ENCODE data around the gene RAB3GAP2. TPM values are rescaled to one million over a fixed set of nuclear protein-coding genes. Genes with fewer than 3 reads are reported as not detected.
"Not testable (repeated sequence)": the region's sequence is repeated elsewhere in the genome, so short reads cannot be mapped to it uniquely, and the experiment has no call there.

RAB3GAP2 gene
- total RNA-seq, 1 experiment from 2014 or later: 26.3 TPM

GRCh38 chr1:220239966-220240365, 32.3 kb downstream of the RAB3GAP2 start:
- DNase-seq (ENCODE audit: low read depth): no peak

GRCh38 chr1:220239213-220239612, 33.0 kb downstream of the RAB3GAP2 start:
- no peak for DNase-seq (ENCODE audit: low read depth)

- not testable (repeated sequence) for DNase-seq (ENCODE audit: low read depth)
These were observed 36.0 kb downstream of the RAB3GAP2 start for GRCh38 chr1:220236278-220236677.

- DNase-seq (ENCODE audit: low read depth): no peak
These were observed 36.8 kb downstream of the RAB3GAP2 start for GRCh38 chr1:220235462-220235861.

GRCh38 chr1:220233927-220234326, 38.3 kb downstream of the RAB3GAP2 start:
- no peak for DNase-seq (ENCODE audit: low read depth)

- DNase-seq (ENCODE audit: low read depth): no peak
These were observed 42.5 kb downstream of the RAB3GAP2 start for GRCh38 chr1:220229771-220230170.

GRCh38 chr1:220227393-220227792, 44.9 kb downstream of the RAB3GAP2 start:
- no peak for DNase-seq (ENCODE audit: low read depth)

- no peak for DNase-seq (ENCODE audit: low read depth)
These were observed 45.5 kb downstream of the RAB3GAP2 start for GRCh38 chr1:220226752-220227151.

- DNase-seq (ENCODE audit: low read depth): no peak
These were observed 46.3 kb downstream of the RAB3GAP2 start for GRCh38 chr1:220225957-220226356.

- no peak for DNase-seq (ENCODE audit: low read depth)
These were observed 47.6 kb downstream of the RAB3GAP2 start for GRCh38 chr1:220224611-220225124.

- no peak for DNase-seq (ENCODE audit: low read depth)
These were observed 48.2 kb downstream of the RAB3GAP2 start for GRCh38 chr1:220224033-220224432.

GRCh38 chr1:220222939-220223338, 49.3 kb downstream of the RAB3GAP2 start:
- no peak for DNase-seq (ENCODE audit: low read depth)

- no peak for DNase-seq (ENCODE audit: low read depth)
These were observed 50.6 kb downstream of the RAB3GAP2 start for GRCh38 chr1:220221670-220222069.

- no peak for DNase-seq (ENCODE audit: low read depth)
These were observed 51.0 kb downstream of the RAB3GAP2 start for GRCh38 chr1:220221269-220221668.

GRCh38 chr1:220220699-220221040, 51.6 kb downstream of the RAB3GAP2 start:
- not testable (repeated sequence) for DNase-seq (ENCODE audit: low read depth)

GRCh38 chr1:220219865-220220698, 52.2 kb downstream of the RAB3GAP2 start:
- no peak for DNase-seq (ENCODE audit: low read depth)

GRCh38 chr1:220219136-220219442, 53.2 kb downstream of the RAB3GAP2 start:
- DNase-seq (ENCODE audit: low read depth): no peak

GRCh38 chr1:220218397-220219135, 53.7 kb downstream of the RAB3GAP2 start:
- peak; percentile 34 for DNase-seq (ENCODE audit: low read depth)

GRCh38 chr1:220217383-220217988, 54.8 kb downstream of the RAB3GAP2 start:
- DNase-seq (ENCODE audit: low read depth): peak; percentile 2

- DNase-seq (ENCODE audit: low read depth): no peak
These were observed 58.8 kb downstream of the RAB3GAP2 start for GRCh38 chr1:220213382-220213983.

GRCh38 chr1:220207411-220207810, 64.8 kb downstream of the RAB3GAP2 start:
- DNase-seq (ENCODE audit: low read depth): no peak

- not testable (repeated sequence) for DNase-seq (ENCODE audit: low read depth)
These were observed 67.5 kb downstream of the RAB3GAP2 start for GRCh38 chr1:220204758-220205157.

All from Daoy (cell line).